ENCODE measurements around the gene MSTN. TPM values are rescaled to one million over a fixed set of nuclear protein-coding genes. Genes with fewer than 3 reads are reported as not detected.

MSTN gene
- total and polyA plus RNA-seq, 4 donors, result 0.08 to 0.21 (median 0.09) TPM; not detected in 1

GRCh38 chr2:190063624-190064023 is 1.1 kb upstream of the MSTN start:
- WGBS, result 51% methylated on average over 2 of the region's 2 CpGs
- Histone ChIP-seq H3K9ac (ENCODE audit: low read depth in 1 of 2, low read length in 2 of 2) (no peak overlapping the region), H3K36me3 (ENCODE audit: control insufficient read depth in 4 of 4, insufficient read depth in 3 of 4, low read depth in 1 of 4, low read length in 3 of 4) (no peaks in the 10 kb centered on the region), H3K27me3 (ENCODE audit: control insufficient read depth in 4 of 4, insufficient read depth in 4 of 4, low read length in 3 of 4) (no peaks in the 10 kb centered on the region), H3K4me1 (ENCODE audit: control insufficient read depth in 4 of 4, insufficient read depth in 4 of 4, low read length in 3 of 4) (no peaks in the 10 kb centered on the region), H3K27ac (ENCODE audit: low read depth in 1 of 2, low read length in 2 of 2) (no peak overlapping the region), H3K9me3 (ENCODE audit: control insufficient read depth in 4 of 4, low read length in 3 of 4) (no peaks in the 10 kb centered on the region), H3K4me3 (ENCODE audit: low read depth in 1 of 3, low read length in 3 of 3) (no peak overlapping the region)
- no peak for TF ChIP-seq FOXA1 (IDR thresholded peaks at IDR 0.05)
- no peak for TF ChIP-seq CTCF (IDR thresholded peaks at IDR 0.05; ENCODE audit: low read depth, low read length, missing input control)
- no peak for TF ChIP-seq HNF4G (IDR thresholded peaks at IDR 0.05)
- TF ChIP-seq TAF1 (conservative IDR thresholded peaks at IDR 0.05), result no peak
- no peak for TF ChIP-seq NR2F2 (IDR thresholded peaks at IDR 0.05)
- no peak for TF ChIP-seq EGR1 (IDR thresholded peaks at IDR 0.05; ENCODE audit: low read depth in 2 of 2)
- no peak for TF ChIP-seq REST (IDR thresholded peaks at IDR 0.05)
- TF ChIP-seq FOXA2 (IDR thresholded peaks at IDR 0.05), result no peak
- no peak for TF ChIP-seq SP1 (IDR thresholded peaks at IDR 0.05)
- TF ChIP-seq MAX (IDR thresholded peaks at IDR 0.05), result no peak
- no peak for TF ChIP-seq ZBTB33 (IDR thresholded peaks at IDR 0.05)
- no peak for TF ChIP-seq RAD21 (IDR thresholded peaks at IDR 0.05)
- no peak for TF ChIP-seq ATF3 (IDR thresholded peaks at IDR 0.05)
- no peak for TF ChIP-seq YY1 (IDR thresholded peaks at IDR 0.05)
- TF ChIP-seq JUND (IDR thresholded peaks at IDR 0.05), result no peak
- no peak for TF ChIP-seq GABPA (IDR thresholded peaks at IDR 0.05 in 1 of 2, conservative IDR thresholded peaks at IDR 0.05 in 1 of 2)
- no peak for TF ChIP-seq HNF4A (conservative IDR thresholded peaks at IDR 0.05)
- DNase-seq (ENCODE audit: low spot score), result no peak

GRCh38 chr2:190062053-190062452 is 476 bp downstream of the MSTN start:
- H3K9ac ChIP-seq (ENCODE audit: low read depth in 1 of 2, low read length in 2 of 2), result no peak overlapping the region
- H3K4me3 ChIP-seq (ENCODE audit: low read depth in 1 of 3, low read length in 3 of 3), result no peak overlapping the region
- 82% methylated on average over 6 of the region's 6 CpGs for WGBS
- no peaks in the 10 kb centered on the region for H3K9me3 ChIP-seq (ENCODE audit: control insufficient read depth in 4 of 4, low read length in 3 of 4)
- H3K27me3 ChIP-seq (ENCODE audit: control insufficient read depth in 4 of 4, insufficient read depth in 4 of 4, low read length in 3 of 4), result no peaks in the 10 kb centered on the region
- no peaks in the 10 kb centered on the region for H3K36me3 ChIP-seq (ENCODE audit: control insufficient read depth in 4 of 4, insufficient read depth in 3 of 4, low read depth in 1 of 4, low read length in 3 of 4)
- no peak overlapping the region for H3K27ac ChIP-seq (ENCODE audit: low read depth in 1 of 2, low read length in 2 of 2)
- H3K4me1 ChIP-seq (ENCODE audit: control insufficient read depth in 4 of 4, insufficient read depth in 4 of 4, low read length in 3 of 4), result no peaks in the 10 kb centered on the region
- DNase-seq (ENCODE audit: low spot score), result no peak
- no peak for TF ChIP-seq NR2F2 (IDR thresholded peaks at IDR 0.05)
- TF ChIP-seq GABPA (IDR thresholded peaks at IDR 0.05 in 1 of 2, conservative IDR thresholded peaks at IDR 0.05 in 1 of 2), result no peak
- TF ChIP-seq RXRA (IDR thresholded peaks at IDR 0.05), result no peak
- no peak for TF ChIP-seq JUND (IDR thresholded peaks at IDR 0.05)
- TF ChIP-seq CTCF (IDR thresholded peaks at IDR 0.05; ENCODE audit: low read depth, low read length, missing input control), result no peak
- TF ChIP-seq TAF1 (conservative IDR thresholded peaks at IDR 0.05), result no peak
- no peak for TF ChIP-seq MAX (IDR thresholded peaks at IDR 0.05)
- TF ChIP-seq RAD21 (IDR thresholded peaks at IDR 0.05), result no peak
- no peak for TF ChIP-seq SP1 (IDR thresholded peaks at IDR 0.05)
- no peak for TF ChIP-seq ZBTB33 (IDR thresholded peaks at IDR 0.05)
- no peak for TF ChIP-seq HNF4A (conservative IDR thresholded peaks at IDR 0.05)
- no peak for TF ChIP-seq HNF4G (IDR thresholded peaks at IDR 0.05)
- TF ChIP-seq YY1 (IDR thresholded peaks at IDR 0.05), result no peak
- TF ChIP-seq FOXA2 (IDR thresholded peaks at IDR 0.05), result no peak
- no peak for TF ChIP-seq FOXA1 (IDR thresholded peaks at IDR 0.05)

Data from liver (tissue), 9 donors.